HEK293T (cell line): ENCODE results near the gene F13A1.

Experiments
- ARNT ChIP-seq: fragments of 450-650 bp; IDR thresholded peaks from 2 replicates; pipeline ENCODE4 v1.6.1; 2017; ENCODE audit warnings: mild to moderate bottlenecking
- BHLHE40 ChIP-seq: fragments of 450-650 bp; IDR thresholded peaks from 2 replicates; pipeline ENCODE4 v1.6.1; 2016; ENCODE audit warnings: mild to moderate bottlenecking, moderate library complexity, borderline replicate concordance
- CTBP1 ChIP-seq: fragments of 450-650 bp; IDR thresholded peaks from 2 replicates; pipeline ENCODE4 v1.6.1; 2016; ENCODE audit warnings: borderline replicate concordance
- L3MBTL2 ChIP-seq: fragments of 450-650 bp; conservative IDR thresholded peaks from 2 replicates; pipeline ENCODE4 v1.6.1; 2016; ENCODE audit warnings: mild to moderate bottlenecking
- SP1 ChIP-seq: fragments of 450-650 bp; IDR thresholded peaks from 2 replicates; pipeline ENCODE4 v1.6.1; 2017
- SUZ12 ChIP-seq: fragments of 450-650 bp; IDR thresholded peaks from 2 replicates; pipeline ENCODE4 v1.6.1; 2016; ENCODE audit warnings: mild to moderate bottlenecking
- TARDBP ChIP-seq: fragments of 450-650 bp; IDR thresholded peaks from 2 replicates; pipeline ENCODE4 v1.6.1; 2016
- ZNF384 ChIP-seq: fragments of 450-650 bp; IDR thresholded peaks from 2 replicates; pipeline ENCODE4 v1.6.1; 2016
- TF ChIP-seq, protein P1 (sequence below): fragments of 450-650 bp; IDR thresholded peaks from 2 replicates; pipeline ENCODE4 v1.6.1; 2016

DNA sequence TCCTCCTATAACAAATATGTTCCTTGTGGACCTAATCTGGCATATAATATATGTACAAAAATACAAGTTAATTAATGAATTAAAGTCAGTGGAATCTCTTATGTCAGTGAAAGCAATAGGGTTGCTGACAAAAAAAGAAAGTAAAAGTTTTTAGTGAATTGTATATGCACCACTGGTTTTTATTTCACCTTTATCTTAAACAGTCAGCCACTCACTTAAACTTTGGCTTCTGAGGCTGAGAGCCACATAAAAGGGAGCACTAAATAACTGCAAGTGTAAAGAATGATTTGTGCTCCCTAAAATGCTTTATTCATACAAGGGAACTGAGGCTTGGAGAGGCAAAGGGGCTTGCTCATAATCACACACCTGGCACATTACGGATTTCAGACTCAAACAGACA is 9.9 kb upstream of the F13A1 start:
- TF ChIP-seq BHLHE40 (no peak), L3MBTL2 (no peak), TARDBP (no peak), SP1 (no peak), CTBP1 (no peak), SUZ12 (no peak), ZNF384 (no peak), ARNT (no peak)
- TF ChIP-seq, protein P1, sequence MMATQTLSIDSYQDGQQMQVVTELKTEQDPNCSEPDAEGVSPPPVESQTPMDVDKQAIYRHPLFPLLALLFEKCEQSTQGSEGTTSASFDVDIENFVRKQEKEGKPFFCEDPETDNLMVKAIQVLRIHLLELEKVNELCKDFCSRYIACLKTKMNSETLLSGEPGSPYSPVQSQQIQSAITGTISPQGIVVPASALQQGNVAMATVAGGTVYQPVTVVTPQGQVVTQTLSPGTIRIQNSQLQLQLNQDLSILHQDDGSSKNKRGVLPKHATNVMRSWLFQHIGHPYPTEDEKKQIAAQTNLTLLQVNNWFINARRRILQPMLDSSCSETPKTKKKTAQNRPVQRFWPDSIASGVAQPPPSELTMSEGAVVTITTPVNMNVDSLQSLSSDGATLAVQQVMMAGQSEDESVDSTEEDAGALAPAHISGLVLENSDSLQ, result no peak
